Measurements from ENCODE around the gene CCNJL.

CCNJL gene

GRCh38 chr5:160330212-160330611 is 17.8 kb upstream of the CCNJL start:
- no peak for DNase-seq (ENCODE audit: low spot score)

- no peak for DNase-seq (ENCODE audit: low spot score)
Observed at GRCh38 chr5:160327818-160328217, 15.5 kb upstream of the CCNJL start.

GRCh38 chr5:160326981-160327380 is 14.6 kb upstream of the CCNJL start:
- DNase-seq (ENCODE audit: low spot score): no peak

GRCh38 chr5:160325716-160326115 is 13.4 kb upstream of the CCNJL start:
- no peak for DNase-seq (ENCODE audit: low spot score)

- DNase-seq (ENCODE audit: low spot score): no peak
Observed at GRCh38 chr5:160324886-160325285, 12.5 kb upstream of the CCNJL start.

GRCh38 chr5:160318409-160318808 is 6.0 kb upstream of the CCNJL start:
- DNase-seq (ENCODE audit: low spot score): no peak

GRCh38 chr5:160317434-160317833 is 5.1 kb upstream of the CCNJL start:
- no peak for DNase-seq (ENCODE audit: low spot score)

- no peak for DNase-seq (ENCODE audit: low spot score)
Observed at GRCh38 chr5:160315968-160316367, 3.6 kb upstream of the CCNJL start.

- DNase-seq (ENCODE audit: low spot score): no peak
Observed at GRCh38 chr5:160312960-160313727, 780 bp upstream of the CCNJL start.

- no peak for DNase-seq (ENCODE audit: low spot score)
Observed at GRCh38 chr5:160311491-160312133, 752 bp downstream of the CCNJL start.

GRCh38 chr5:160310552-160311295 is 1.6 kb downstream of the CCNJL start:
- DNase-seq (ENCODE audit: low spot score): no peak

- DNase-seq (ENCODE audit: low spot score): no peak
Observed at GRCh38 chr5:160310140-160310539, 2.2 kb downstream of the CCNJL start.

GRCh38 chr5:160306696-160307095 is 5.7 kb downstream of the CCNJL start:
- no peak for DNase-seq (ENCODE audit: low spot score)

GRCh38 chr5:160305319-160305718 is 7.0 kb downstream of the CCNJL start:
- DNase-seq (ENCODE audit: low spot score): no peak

- no peak for DNase-seq (ENCODE audit: low spot score)
Observed at GRCh38 chr5:160303690-160304089, 8.7 kb downstream of the CCNJL start.

- no peak for DNase-seq (ENCODE audit: low spot score)
Observed at GRCh38 chr5:160298189-160298588, 14.2 kb downstream of the CCNJL start.

GRCh38 chr5:160297776-160298175 is 14.6 kb downstream of the CCNJL start:
- DNase-seq (ENCODE audit: low spot score): no peak

GRCh38 chr5:160297004-160297403 is 15.4 kb downstream of the CCNJL start:
- DNase-seq (ENCODE audit: low spot score): no peak

- DNase-seq (ENCODE audit: low spot score): no peak
Observed at GRCh38 chr5:160296496-160296895, 15.9 kb downstream of the CCNJL start.

GRCh38 chr5:160293901-160294561 is 18.3 kb downstream of the CCNJL start:
- no peak for DNase-seq (ENCODE audit: low spot score)

- no peak for DNase-seq (ENCODE audit: low spot score)
Observed at GRCh38 chr5:160293386-160293785, 19.0 kb downstream of the CCNJL start.

GRCh38 chr5:160291467-160291866 is 20.9 kb downstream of the CCNJL start:
- DNase-seq (ENCODE audit: low spot score): no peak
